GM21619 (cell line): ENCODE measurements around the gene NAA60.

Source experiments
- ATAC-seq: cut with Tn5 transposase; IDR thresholded peaks from one replicate; pipeline ENCODE4 v1.9.1; 2021; ENCODE audit not compliant: unreplicated experiment

NAA60 gene

GRCh38 chr16:3443108-3444031, at the start of gene NAA60, which contains the start of gene ZNF597:
Gene NAA60, plus strand, starts transcription at chr16:3443680. Its CDS starts 32,548 bp downstream, at chr16:3476228.
Gene ZNF597, minus strand, starts transcription at chr16:3443504. Its CDS starts 351 bp downstream, at chr16:3443153.
- peak; percentile 82 for ATAC-seq

- ATAC-seq: peak; percentile 31
Measured at GRCh38 chr16:3400446-3400778, 43.1 kb upstream of the NAA60 start.

- ATAC-seq: peak; percentile 95
Measured at GRCh38 chr16:3400779-3401688, 42.4 kb upstream of the NAA60 start, which contains the start of the genes ZNF174 and ZSCAN32. Gene ZNF174, plus strand, starts transcription at chr16:3401215. Its CDS starts 790 bp downstream, at chr16:3402005. Gene ZSCAN32, minus strand, starts transcription at chr16:3401004. Its CDS starts 3,447 bp downstream, at chr16:3397557.

- ATAC-seq: no peak
Measured at GRCh38 chr16:3401719-3402397, 41.6 kb upstream of the NAA60 start.

GRCh38 chr16:3408561-3409197, 34.8 kb upstream of the NAA60 start:
- ATAC-seq: no peak

- no peak for ATAC-seq
Measured at GRCh38 chr16:3413730-3414379, 29.6 kb upstream of the NAA60 start.

- ATAC-seq: no peak
Measured at GRCh38 chr16:3431779-3432219, 11.7 kb upstream of the NAA60 start.

- no peak for ATAC-seq
Measured at GRCh38 chr16:3434373-3434772, 9.1 kb upstream of the NAA60 start.

GRCh38 chr16:3439637-3440036, 3.8 kb upstream of the NAA60 start:
- no peak for ATAC-seq

GRCh38 chr16:3444032-3444388, 530 bp downstream of the NAA60 start:
- peak; percentile 17 for ATAC-seq

- no peak for ATAC-seq
Measured at GRCh38 chr16:3454093-3454492, 10.6 kb downstream of the NAA60 start.

- ATAC-seq: no peak
Measured at GRCh38 chr16:3454631-3455147, 11.2 kb downstream of the NAA60 start.

GRCh38 chr16:3457434-3458252, 14.2 kb downstream of the NAA60 start:
- ATAC-seq: peak; percentile 69

- ATAC-seq: peak; percentile 22
Measured at GRCh38 chr16:3458278-3458851, 14.9 kb downstream of the NAA60 start.

GRCh38 chr16:3458852-3459361, 15.4 kb downstream of the NAA60 start:
- ATAC-seq: no peak

- no peak for ATAC-seq
Measured at GRCh38 chr16:3459401-3460090, 16.1 kb downstream of the NAA60 start.

GRCh38 chr16:3460121-3460520, 16.6 kb downstream of the NAA60 start:
- ATAC-seq: no peak

- ATAC-seq: no peak
Measured at GRCh38 chr16:3460585-3460984, 17.1 kb downstream of the NAA60 start.
